GM23248 (cell line): ENCODE measurements around the gene COPA. TPM values are rescaled to one million over a fixed set of nuclear protein-coding genes. Genes with fewer than 3 reads are reported as not detected.

ENCODE experiments used
- DNase-seq: peaks from one replicate; pipeline ENCODE4 v3.0.0-alpha.2; 2015
- H2AFZ ChIP-seq: fragments of 200-600 bp; sonication (generic); 2 replicates; pipeline ENCODE4 v1.6.1; 2016; ENCODE audit warnings: antibody characterized with exemption
- H3F3A ChIP-seq: fragments of 200-600 bp; sonication (generic); 2 replicates; pipeline ENCODE4 v1.6.1; 2016; ENCODE audit warnings: mild to moderate bottlenecking, antibody characterized with exemption, mixed run types; ENCODE audit not compliant: insufficient read depth
- H3K27ac ChIP-seq: fragments of 200-600 bp; sonication (generic); 2 replicates; pipeline ENCODE4 v1.5.1; 2016; ENCODE audit warnings: mild to moderate bottlenecking
- H3K27me3 ChIP-seq: fragments of 200-600 bp; sonication (generic); replicated peaks from 2 replicates; pipeline ENCODE4 v1.6.1; 2016; ENCODE audit warnings: mild to moderate bottlenecking; ENCODE audit not compliant: insufficient read depth
- H3K36me3 ChIP-seq: fragments of 200-600 bp; sonication (generic); 2 replicates; pipeline ENCODE4 v1.6.1; 2016; ENCODE audit warnings: low read depth, mild to moderate bottlenecking
- H3K4me1 ChIP-seq: fragments of 200-600 bp; sonication (generic); 2 replicates; pipeline ENCODE4 v1.6.1; 2016; ENCODE audit warnings: mild to moderate bottlenecking; ENCODE audit not compliant: insufficient read depth
- H3K4me2 ChIP-seq: fragments of 200-600 bp; sonication (generic); one replicate; pipeline ENCODE4 v1.6.1; 2016; ENCODE audit warnings: mild to moderate bottlenecking; ENCODE audit not compliant: unreplicated experiment
- H3K4me3 ChIP-seq: fragments of 200-600 bp; sonication (generic); 2 replicates; pipeline ENCODE4 v1.5.1; 2016; ENCODE audit warnings: mild to moderate bottlenecking
- H3K79me2 ChIP-seq: fragments of 200-600 bp; sonication (generic); 2 replicates; pipeline ENCODE4 v1.6.1; 2016; ENCODE audit warnings: mild to moderate bottlenecking; ENCODE audit not compliant: insufficient read depth
- H3K9ac ChIP-seq: fragments of 200-600 bp; sonication (generic); 2 replicates; pipeline ENCODE4 v1.6.1; 2016; ENCODE audit warnings: mild to moderate bottlenecking
- H3K9me2 ChIP-seq: fragments of 200-600 bp; sonication (generic); 2 replicates; pipeline ENCODE4 v1.6.1; 2016; ENCODE audit warnings: mixed run types, mild to moderate bottlenecking, moderate library complexity; ENCODE audit not compliant: insufficient read depth
- H3K9me3 ChIP-seq: fragments of 200-600 bp; sonication (generic); one replicate; pipeline ENCODE4 v1.6.1; 2017; ENCODE audit warnings: low read depth
- H4K20me1 ChIP-seq: fragments of 200-600 bp; sonication (generic); 2 replicates; pipeline ENCODE4 v1.6.0; 2016; ENCODE audit not compliant: insufficient read depth
- EZH2 ChIP-seq: fragments of 200-600 bp; sonication (generic); IDR thresholded peaks from 2 replicates; pipeline ENCODE4 v1.6.1; 2018; ENCODE audit warnings: antibody characterized with exemption, mild to moderate bottlenecking; ENCODE audit not compliant: insufficient read depth, poor library complexity, severe bottlenecking
- EZH2phosphoT487 ChIP-seq: fragments of 200-600 bp; sonication (generic); IDR thresholded peaks from 2 replicates; pipeline ENCODE4 v1.6.1; 2018; ENCODE audit warnings: antibody characterized with exemption, moderate library complexity, mild to moderate bottlenecking, low read depth; ENCODE audit not compliant: insufficient read depth
- WGBS, 2 experiments: methylation state at CpG; one replicate each; pipeline ENCODE4 v1.1.6; 2015 to 2017; ENCODE audit warnings: low lambda C conversion rate in 2 of 2, low coverage in 1 of 2; ENCODE audit errors: missing lambda C conversion rate in 2 of 2; 5-methylcytosine and 5-hydroxymethylcytosine counted together
- in situ Hi-C: fragments of 300-500 bp; cut with MboI; formaldehyde crosslinking; loops from 2 replicates; pipeline ENCODE4 v1.15.0; 2020
- polyA plus RNA-seq: library from polyadenylated mRNA; unstranded; fragments of >200 nt; fragmentation: Nextera tagmentation; extraction: Ambion mirVana; gene quantifications from 2 replicates; pipeline ENCODE4 v1.2.1, GENCODE V29; 2016
- total RNA-seq: library from RNA; depleted of rRNA; stranded (reverse); fragments of >200 nt; shearing (Covaris generic); gene quantifications from 2 replicates; pipeline ENCODE4 v1.2.3, GENCODE V29; 2014

COPA gene
- total and polyA plus RNA-seq, 2 experiments from 2014 or later = 194 to 212 TPM

GRCh38 chr1:160284220-160284781 lies 58.7 kb downstream of the COPA start:
- no peaks in the 10 kb centered on the region for H3K9me3 ChIP-seq
- H2AFZ ChIP-seq = peak overlapping the region; percentile 72
- WGBS, 2 experiments = 1% methylated on average over 15 of the region's 15 CpGs
- peak overlapping the region; percentile 93 for H3K27ac ChIP-seq
- H3K4me3 ChIP-seq = peak overlapping the region; percentile 86
- peaks cover 35% of the 10 kb centered on the region for H3K79me2 ChIP-seq
- DNase-seq = peak; percentile 90
- in situ Hi-C loops = no loop called here
- no peaks in the 10 kb centered on the region for H3K9me2 ChIP-seq
- H3K4me2 ChIP-seq = peak overlapping the region; percentile 93
- H3K4me1 ChIP-seq = peaks cover 8% of the 10 kb centered on the region
- no peaks in the 10 kb centered on the region for H4K20me1 ChIP-seq
- H3K9ac ChIP-seq = peak overlapping the region; percentile 91
- H3K27me3 ChIP-seq = no peaks in the 10 kb centered on the region
- peaks cover 44% of the 10 kb centered on the region for H3F3A ChIP-seq
- no peak for TF ChIP-seq EZH2
- no peak for TF ChIP-seq EZH2phosphoT487
- peaks cover 35% of the 10 kb centered on the region for H3K36me3 ChIP-seq

- Histone ChIP-seq H3K79me2 (peaks cover 35% of the 10 kb centered on the region), H3F3A (peaks cover 30% of the 10 kb centered on the region), H3K4me2 (peak overlapping the region; percentile 93), H2AFZ (no peak overlapping the region), H3K4me3 (no peak overlapping the region), H3K27ac (no peak overlapping the region), H3K9me3 (no peaks in the 10 kb centered on the region), H3K36me3 (peaks cover 35% of the 10 kb centered on the region), H3K9me2 (no peaks in the 10 kb centered on the region), H3K27me3 (no peaks in the 10 kb centered on the region), H4K20me1 (no peaks in the 10 kb centered on the region), H3K9ac (no peak overlapping the region), H3K4me1 (peaks cover 8% of the 10 kb centered on the region)
- in situ Hi-C loops = no loop called here
- WGBS, 2 experiments = 93 to 94% methylated on average over 7 of the region's 7 CpGs
- no peak for DNase-seq
- TF ChIP-seq EZH2 (no peak), EZH2phosphoT487 (no peak)
These were observed 60.2 kb downstream of the COPA start for GRCh38 chr1:160282807-160283206.

GRCh38 chr1:160277987-160278386 lies 65.1 kb downstream of the COPA start:
- H3K4me2 ChIP-seq = no peak overlapping the region
- no peaks in the 10 kb centered on the region for H3K9me3 ChIP-seq
- no peaks in the 10 kb centered on the region for H3K9me2 ChIP-seq
- no peaks in the 10 kb centered on the region for H3F3A ChIP-seq
- H3K79me2 ChIP-seq = peaks cover 17% of the 10 kb centered on the region
- WGBS, 2 experiments = 86 to 94% methylated on average over 4 of the region's 4 CpGs
- in situ Hi-C loops = no loop called here
- DNase-seq = no peak
- H3K9ac ChIP-seq = no peak overlapping the region
- H3K27ac ChIP-seq = no peak overlapping the region
- H2AFZ ChIP-seq = no peak overlapping the region
- peaks cover 42% of the 10 kb centered on the region for H3K36me3 ChIP-seq
- H3K4me1 ChIP-seq = no peaks in the 10 kb centered on the region
- H3K4me3 ChIP-seq = no peak overlapping the region
- no peaks in the 10 kb centered on the region for H3K27me3 ChIP-seq
- H4K20me1 ChIP-seq = no peaks in the 10 kb centered on the region
- TF ChIP-seq EZH2phosphoT487 (no peak), EZH2 (no peak)

GRCh38 chr1:160277330-160277729 lies 65.7 kb downstream of the COPA start:
- 95 to 98% methylated on average over 2 of the region's 2 CpGs for WGBS, 2 experiments
- H3K36me3 ChIP-seq = peaks cover 40% of the 10 kb centered on the region
- in situ Hi-C loops = no loop called here

More at GRCh38 chr1:160277330-160277729, 65.7 kb downstream of the COPA start:
- H3K4me3 ChIP-seq = no peak overlapping the region
- no peak for DNase-seq
- H3K9ac ChIP-seq = no peak overlapping the region
- H2AFZ ChIP-seq = no peak overlapping the region
- no peaks in the 10 kb centered on the region for H4K20me1 ChIP-seq
- H3K27ac ChIP-seq = no peak overlapping the region
- H3F3A ChIP-seq = no peaks in the 10 kb centered on the region
- H3K9me2 ChIP-seq = no peaks in the 10 kb centered on the region
- H3K27me3 ChIP-seq = no peaks in the 10 kb centered on the region
- peaks cover 10% of the 10 kb centered on the region for H3K79me2 ChIP-seq
- H3K4me1 ChIP-seq = no peaks in the 10 kb centered on the region
- no peaks in the 10 kb centered on the region for H3K9me3 ChIP-seq
- H3K4me2 ChIP-seq = no peak overlapping the region
- TF ChIP-seq EZH2phosphoT487 (no peak), EZH2 (no peak)
